ENCODE data around the gene OSBPL10. TPM values are rescaled to one million over a fixed set of nuclear protein-coding genes. Genes with fewer than 3 reads are reported as not detected.

The OSBPL10 gene
- total RNA-seq, 2 donors from 2014 or later: 0.17 to 2.9 TPM

- Mint-ChIP-seq H3K27me3 (peaks cover 3 to 7% of the 10 kb centered on the region in 2 donors), H3K4me1 (ENCODE audit: low read depth in 2 of 2) (no peaks in the 10 kb centered on the region), H3K9me3 (no peaks in the 10 kb centered on the region), H3K36me3 (no peaks in the 10 kb centered on the region), H3K27ac (no peak overlapping the region), H3K4me3 (no peak overlapping the region)
- no peak for DNase-seq (ENCODE audit: low spot score)
- ATAC-seq: no peak
These were observed 157.9 kb downstream of the OSBPL10 start for GRCh38 chr3:31823184-31823583.

GRCh38 chr3:31821118-31821517 lies 159.9 kb downstream of the OSBPL10 start:
- DNase-seq (ENCODE audit: low spot score) (no peak), ATAC-seq (no peak)
- H3K27ac Mint-ChIP-seq: no peak overlapping the region
- H3K4me3 Mint-ChIP-seq: no peak overlapping the region
- H3K4me1 Mint-ChIP-seq (ENCODE audit: low read depth in 2 of 2): no peaks in the 10 kb centered on the region
- H3K9me3 Mint-ChIP-seq: no peaks in the 10 kb centered on the region
- H3K27me3 Mint-ChIP-seq: no peaks in the 10 kb centered on the region
- H3K36me3 Mint-ChIP-seq: no peaks in the 10 kb centered on the region

GRCh38 chr3:31819441-31819840 lies 161.6 kb downstream of the OSBPL10 start:
- H3K27ac Mint-ChIP-seq: no peak overlapping the region
- H3K9me3 Mint-ChIP-seq: no peaks in the 10 kb centered on the region
- H3K27me3 Mint-ChIP-seq: peaks cover 0 to 2% of the 10 kb centered on the region in 2 donors
- no peaks in the 10 kb centered on the region for H3K36me3 Mint-ChIP-seq
- peak in 1 of 2 donors; percentile 3 for ATAC-seq
- H3K4me3 Mint-ChIP-seq: no peak overlapping the region
- H3K4me1 Mint-ChIP-seq (ENCODE audit: low read depth in 2 of 2): no peaks in the 10 kb centered on the region
- no peak for DNase-seq (ENCODE audit: low spot score)

- Mint-ChIP-seq H3K36me3 (no peaks in the 10 kb centered on the region), H3K9me3 (no peaks in the 10 kb centered on the region), H3K27ac (no peak overlapping the region), H3K4me1 (ENCODE audit: low read depth in 2 of 2) (no peaks in the 10 kb centered on the region), H3K27me3 (peaks cover 0 to 2% of the 10 kb centered on the region in 2 donors), H3K4me3 (no peak overlapping the region)
- ATAC-seq: peak; percentile 24 to 33
- DNase-seq (ENCODE audit: low spot score): no peak
These were observed 163.6 kb downstream of the OSBPL10 start for GRCh38 chr3:31817411-31817966.

GRCh38 chr3:31815631-31816440 lies 165.2 kb downstream of the OSBPL10 start:
- H3K27me3 Mint-ChIP-seq: peaks cover 0 to 2% of the 10 kb centered on the region in 2 donors
- no peak for ATAC-seq
- H3K36me3 Mint-ChIP-seq: no peaks in the 10 kb centered on the region
- no peak overlapping the region for H3K4me3 Mint-ChIP-seq
- H3K9me3 Mint-ChIP-seq: no peaks in the 10 kb centered on the region
- H3K27ac Mint-ChIP-seq: no peak overlapping the region
- H3K4me1 Mint-ChIP-seq (ENCODE audit: low read depth in 2 of 2): no peaks in the 10 kb centered on the region
- no peak for DNase-seq (ENCODE audit: low spot score)

GRCh38 chr3:31815006-31815405 lies 166.1 kb downstream of the OSBPL10 start:
- Mint-ChIP-seq H3K27ac (no peak overlapping the region), H3K27me3 (peaks cover 0 to 2% of the 10 kb centered on the region in 2 donors), H3K4me3 (no peak overlapping the region), H3K9me3 (no peaks in the 10 kb centered on the region), H3K4me1 (ENCODE audit: low read depth in 2 of 2) (no peaks in the 10 kb centered on the region), H3K36me3 (no peaks in the 10 kb centered on the region)
- ATAC-seq (no peak), DNase-seq (ENCODE audit: low spot score) (no peak)

- DNase-seq (ENCODE audit: low spot score) (no peak), ATAC-seq (no peak)
- Mint-ChIP-seq H3K27me3 (peaks cover 0 to 2% of the 10 kb centered on the region in 2 donors), H3K27ac (no peak overlapping the region), H3K4me3 (no peak overlapping the region), H3K4me1 (ENCODE audit: low read depth in 2 of 2) (no peaks in the 10 kb centered on the region), H3K9me3 (no peaks in the 10 kb centered on the region), H3K36me3 (no peaks in the 10 kb centered on the region)
These were observed 167.4 kb downstream of the OSBPL10 start for GRCh38 chr3:31813686-31814085.

- no peak overlapping the region for H3K4me3 Mint-ChIP-seq
- no peaks in the 10 kb centered on the region for H3K4me1 Mint-ChIP-seq (ENCODE audit: low read depth in 2 of 2)
- no peaks in the 10 kb centered on the region for H3K36me3 Mint-ChIP-seq
- H3K27ac Mint-ChIP-seq: no peak overlapping the region
- no peak for DNase-seq (ENCODE audit: low spot score)
- H3K9me3 Mint-ChIP-seq: no peaks in the 10 kb centered on the region
- H3K27me3 Mint-ChIP-seq: peaks cover 0 to 2% of the 10 kb centered on the region in 2 donors
- ATAC-seq: no peak
These were observed 167.9 kb downstream of the OSBPL10 start for GRCh38 chr3:31813197-31813596.

GRCh38 chr3:31810991-31811433 lies 170.1 kb downstream of the OSBPL10 start:
- no peaks in the 10 kb centered on the region for H3K36me3 Mint-ChIP-seq
- no peak overlapping the region for H3K4me3 Mint-ChIP-seq
- no peaks in the 10 kb centered on the region for H3K4me1 Mint-ChIP-seq (ENCODE audit: low read depth in 2 of 2)
- no peak overlapping the region for H3K27ac Mint-ChIP-seq
- H3K9me3 Mint-ChIP-seq: no peaks in the 10 kb centered on the region
- H3K27me3 Mint-ChIP-seq: peaks cover 4 to 7% of the 10 kb centered on the region in 2 donors
- DNase-seq (ENCODE audit: low spot score) (no peak), ATAC-seq (no peak)

- ATAC-seq (no peak), DNase-seq (ENCODE audit: low spot score) (no peak)
- Mint-ChIP-seq H3K4me3 (no peak overlapping the region), H3K9me3 (no peaks in the 10 kb centered on the region), H3K4me1 (ENCODE audit: low read depth in 2 of 2) (no peaks in the 10 kb centered on the region), H3K36me3 (no peaks in the 10 kb centered on the region), H3K27me3 (peaks cover 4 to 12% of the 10 kb centered on the region in 2 donors), H3K27ac (no peak overlapping the region)
These were observed 172.8 kb downstream of the OSBPL10 start for GRCh38 chr3:31808143-31808720.

- no peak overlapping the region for H3K4me3 Mint-ChIP-seq
- no peak for ATAC-seq
- no peaks in the 10 kb centered on the region for H3K9me3 Mint-ChIP-seq
- no peak for DNase-seq (ENCODE audit: low spot score)
- no peaks in the 10 kb centered on the region for H3K4me1 Mint-ChIP-seq (ENCODE audit: low read depth in 2 of 2)
- no peaks in the 10 kb centered on the region for H3K36me3 Mint-ChIP-seq
- peaks cover 4 to 12% of the 10 kb centered on the region in 2 donors for H3K27me3 Mint-ChIP-seq
- H3K27ac Mint-ChIP-seq: no peak overlapping the region
These were observed 176.6 kb downstream of the OSBPL10 start for GRCh38 chr3:31804251-31805051.

GRCh38 chr3:31802981-31803740 lies 177.9 kb downstream of the OSBPL10 start:
- H3K9me3 Mint-ChIP-seq: no peaks in the 10 kb centered on the region

GRCh38 chr3:31800436-31800835 lies 180.6 kb downstream of the OSBPL10 start:
- H3K9me3 Mint-ChIP-seq: no peaks in the 10 kb centered on the region
- DNase-seq (ENCODE audit: low spot score) (no peak), ATAC-seq (no peak)
- peaks cover 2 to 4% of the 10 kb centered on the region in 2 donors for H3K27me3 Mint-ChIP-seq
- H3K36me3 Mint-ChIP-seq: no peaks in the 10 kb centered on the region
- no peak overlapping the region for H3K4me3 Mint-ChIP-seq
- H3K27ac Mint-ChIP-seq: no peak overlapping the region
- no peaks in the 10 kb centered on the region for H3K4me1 Mint-ChIP-seq (ENCODE audit: low read depth in 2 of 2)

More at GRCh38 chr3:31802981-31803740, 177.9 kb downstream of the OSBPL10 start:
- DNase-seq (ENCODE audit: low spot score): no peak
- Mint-ChIP-seq H3K27me3 (peaks cover 4 to 12% of the 10 kb centered on the region in 2 donors), H3K36me3 (no peaks in the 10 kb centered on the region), H3K27ac (no peak overlapping the region), H3K4me3 (no peak overlapping the region), H3K4me1 (ENCODE audit: low read depth in 2 of 2) (no peaks in the 10 kb centered on the region)
- ATAC-seq: peak in 1 of 2 donors; percentile 24

Data from natural killer cell treated with Interleukin-12 subunit alpha and Interleukin-12 subunit beta and Interleukin-15 and Interleukin-18, amount 100 ng/mL, for 72 hours (primary cell).